Measurements from ENCODE around the gene TTC39B. TPM values are rescaled to one million over a fixed set of nuclear protein-coding genes. Genes with fewer than 3 reads are reported as not detected.

Gene TTC39B
- total RNA-seq, 2 donors from 2014 or later: 53.5 to 69.5 TPM

- H3K27ac ChIP-seq (ENCODE audit: low read depth, low read length): no peak overlapping the region
- H3K4me3 ChIP-seq (ENCODE audit: low read length): no peak overlapping the region
- no peak for TF ChIP-seq CTCF (conservative IDR thresholded peaks at IDR 0.05)
- Mint-ChIP-seq H3K27me3 (ENCODE audit: insufficient read depth) (no peaks in the 10 kb centered on the region), H3K4me3 (no peak overlapping the region), H3K9me3 (no peaks in the 10 kb centered on the region), H3K36me3 (ENCODE audit: low read depth) (peaks cover 57% of the 10 kb centered on the region), H3K27ac (no peak overlapping the region), H3K4me1 (peaks cover 12% of the 10 kb centered on the region)
- H3K27me3 ChIP-seq (ENCODE audit: control insufficient read depth, insufficient read depth, low read length, poor library complexity, severe bottlenecking): no peaks in the 10 kb centered on the region
- DNase-seq: no peak
- H3K9ac ChIP-seq (ENCODE audit: extremely low read depth, low read length, poor library complexity, severe bottlenecking): no peak overlapping the region
- WGBS, 2 experiments (ENCODE audit: insufficient coverage in 1 of 2, insufficient read length in 1 of 2): 96 to 100% methylated on average over 1 to 3 of the region's 3 CpGs
- peaks cover 5% of the 10 kb centered on the region for H3K4me1 ChIP-seq (ENCODE audit: control insufficient read depth, insufficient read depth, low read length)
- peaks cover 36% of the 10 kb centered on the region for H3K36me3 ChIP-seq (ENCODE audit: control insufficient read depth, insufficient read depth, low read length)
- H3K9me3 ChIP-seq (ENCODE audit: control insufficient read depth, low read length): no peaks in the 10 kb centered on the region
Measured at GRCh38 chr9:15222313-15222712, 84.7 kb downstream of the TTC39B start.

- no peak overlapping the region for H3K9ac ChIP-seq (ENCODE audit: extremely low read depth, low read length, poor library complexity, severe bottlenecking)
- H3K27me3 Mint-ChIP-seq (ENCODE audit: insufficient read depth): no peaks in the 10 kb centered on the region
- H3K36me3 Mint-ChIP-seq (ENCODE audit: low read depth): peaks cover 60% of the 10 kb centered on the region
- no peaks in the 10 kb centered on the region for H3K9me3 Mint-ChIP-seq
- H3K27ac ChIP-seq (ENCODE audit: low read depth, low read length): no peak overlapping the region
- H3K4me1 ChIP-seq (ENCODE audit: control insufficient read depth, insufficient read depth, low read length): peaks cover 5% of the 10 kb centered on the region
- H3K4me3 ChIP-seq (ENCODE audit: low read length): no peak overlapping the region
- 90 to 100% methylated on average over 4 of the region's 4 CpGs for WGBS, 2 experiments (ENCODE audit: insufficient coverage in 1 of 2, insufficient read length in 1 of 2)
- H3K27ac Mint-ChIP-seq: no peak overlapping the region
- H3K36me3 ChIP-seq (ENCODE audit: control insufficient read depth, insufficient read depth, low read length): peaks cover 36% of the 10 kb centered on the region
- DNase-seq: no peak
- H3K9me3 ChIP-seq (ENCODE audit: control insufficient read depth, low read length): no peaks in the 10 kb centered on the region
- H3K4me3 Mint-ChIP-seq: no peak overlapping the region
- H3K27me3 ChIP-seq (ENCODE audit: control insufficient read depth, insufficient read depth, low read length, poor library complexity, severe bottlenecking): no peaks in the 10 kb centered on the region
- no peak for TF ChIP-seq CTCF (conservative IDR thresholded peaks at IDR 0.05)
- H3K4me1 Mint-ChIP-seq: peaks cover 11% of the 10 kb centered on the region
Measured at GRCh38 chr9:15221746-15222145, 85.3 kb downstream of the TTC39B start.

GRCh38 chr9:15220658-15221318, 86.2 kb downstream of the TTC39B start:
- Mint-ChIP-seq H3K9me3 (no peaks in the 10 kb centered on the region), H3K4me3 (no peak overlapping the region), H3K36me3 (ENCODE audit: low read depth) (peaks cover 68% of the 10 kb centered on the region), H3K27me3 (ENCODE audit: insufficient read depth) (no peaks in the 10 kb centered on the region), H3K27ac (no peak overlapping the region), H3K4me1 (peaks cover 8% of the 10 kb centered on the region)
- no peak for DNase-seq
- Histone ChIP-seq H3K4me1 (ENCODE audit: control insufficient read depth, insufficient read depth, low read length) (peaks cover 5% of the 10 kb centered on the region), H3K9ac (ENCODE audit: extremely low read depth, low read length, poor library complexity, severe bottlenecking) (no peak overlapping the region), H3K36me3 (ENCODE audit: control insufficient read depth, insufficient read depth, low read length) (peaks cover 34% of the 10 kb centered on the region), H3K27ac (ENCODE audit: low read depth, low read length) (no peak overlapping the region), H3K27me3 (ENCODE audit: control insufficient read depth, insufficient read depth, low read length, poor library complexity, severe bottlenecking) (no peaks in the 10 kb centered on the region), H3K9me3 (ENCODE audit: control insufficient read depth, low read length) (no peaks in the 10 kb centered on the region), H3K4me3 (ENCODE audit: low read length) (no peak overlapping the region)
- no peak for TF ChIP-seq CTCF (conservative IDR thresholded peaks at IDR 0.05)
- WGBS, 2 experiments (ENCODE audit: insufficient coverage in 1 of 2, insufficient read length in 1 of 2): 96% methylated on average over 6 to 7 of the region's 7 CpGs

All from endodermal cell (in vitro differentiated cells).